Amniotic stem cell (primary cell): ENCODE results near the gene ZBTB45.
"Not testable (repeated sequence)": the region's sequence is repeated elsewhere in the genome, so short reads cannot be mapped to it uniquely, and the experiment has no call there.

Experiments used
- DNase-seq: peaks from one replicate; lab custom pipeline; 2025; lab: John Stamatoyannopoulos, UW

ZBTB45 gene

DNA sequence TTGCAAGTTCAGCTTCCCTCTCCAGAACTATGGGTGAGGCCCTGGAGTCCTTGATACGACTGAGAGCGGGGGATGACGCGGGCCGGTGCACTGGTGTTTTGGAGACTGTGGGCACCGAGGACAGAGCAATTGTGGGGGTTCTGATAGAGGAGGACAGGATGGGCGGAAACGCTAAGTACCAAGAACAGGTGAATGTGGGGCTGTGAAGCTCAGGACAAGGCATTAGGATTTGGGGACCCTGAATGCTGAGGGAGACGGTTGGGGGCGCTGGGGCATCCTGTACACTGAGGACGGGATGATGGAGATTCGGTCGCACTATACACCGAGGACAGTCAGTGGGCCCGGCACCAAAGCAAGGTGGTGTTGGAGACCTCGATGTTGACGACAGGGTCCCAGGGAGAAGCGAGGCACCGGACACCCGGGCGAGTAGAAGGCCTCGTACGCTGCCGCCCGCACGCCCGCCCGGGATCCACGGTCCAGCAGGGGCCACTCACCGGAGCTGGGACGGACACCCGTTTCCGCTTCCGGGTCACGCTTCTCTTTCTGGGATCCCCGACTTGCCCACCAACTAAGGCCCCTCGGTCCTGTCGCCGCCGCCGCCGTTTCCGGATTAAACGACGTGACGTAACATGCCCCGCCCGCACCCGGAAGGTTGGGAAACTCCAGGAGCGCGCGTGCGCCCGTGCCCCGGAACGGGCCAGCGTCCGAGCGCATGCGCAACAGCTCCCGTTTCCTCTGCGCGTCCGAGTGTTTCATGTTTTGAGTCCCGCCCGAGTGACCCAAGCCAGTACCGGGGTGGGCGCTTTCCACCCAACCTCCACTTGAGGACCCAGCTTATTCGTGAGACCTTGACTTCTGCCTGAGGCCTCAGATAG is 35.1 kb upstream of the ZBTB45 start, which contains the start of gene CHMP2A:
TSS of gene CHMP2A (minus strand) at position 612 of the 875 bp plus-strand sequence. CDS start 893 bp downstream, outside the sequence.
- DNase-seq = no peak

DNA sequence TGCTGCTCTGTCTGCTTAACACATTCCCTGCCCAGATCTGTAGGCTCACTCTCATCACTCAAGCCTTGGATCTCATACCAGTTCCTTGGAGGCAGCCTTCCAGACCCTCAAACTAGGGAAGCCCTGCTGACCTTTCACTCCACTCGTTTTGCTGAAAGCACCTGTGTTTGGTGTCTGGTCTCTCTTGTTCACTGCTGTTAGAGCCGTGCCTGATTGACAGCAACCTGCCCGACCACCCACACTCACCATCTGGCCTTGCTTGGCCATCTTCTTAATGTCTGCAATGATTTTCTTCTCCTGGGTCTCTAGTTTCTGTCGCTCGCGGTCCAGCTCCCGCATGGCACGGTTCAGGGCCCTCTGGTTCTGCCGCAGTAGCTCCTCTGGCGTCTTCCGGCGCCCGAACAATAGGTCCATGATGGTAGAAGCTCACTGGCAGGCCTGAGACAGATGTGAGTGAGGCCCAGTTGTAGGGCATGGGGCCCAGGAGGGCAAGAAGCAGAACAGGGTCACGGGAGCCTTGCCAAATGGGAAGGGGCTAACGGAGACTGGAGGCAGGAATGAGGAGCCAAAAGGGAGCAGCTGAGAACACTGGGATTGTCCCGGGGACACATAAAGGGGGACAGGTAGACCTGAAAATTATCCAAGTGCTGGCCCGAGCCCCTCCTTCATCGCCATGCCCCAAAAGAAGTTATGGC is 34.3 kb upstream of the ZBTB45 start:
- no peak for DNase-seq

DNA sequence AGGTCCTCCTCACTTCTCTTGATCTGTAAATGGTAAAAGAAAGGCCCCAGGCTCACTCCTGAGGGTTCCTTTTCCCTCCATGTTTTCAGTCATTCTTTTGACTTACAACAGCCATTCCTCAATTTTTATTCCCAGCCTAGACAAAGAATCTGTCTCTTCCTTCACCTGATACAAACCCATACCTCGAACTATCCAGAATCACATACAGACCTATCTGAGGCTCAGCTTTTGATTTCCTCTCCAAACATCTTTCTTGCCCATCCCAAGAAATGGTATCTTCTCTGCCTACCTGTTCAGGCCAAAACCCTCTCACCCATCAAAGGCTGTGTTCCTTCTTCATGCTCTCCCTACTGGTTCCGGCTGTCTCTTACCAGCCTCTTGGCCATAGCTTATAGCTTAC is 33.0 kb upstream of the ZBTB45 start:
- DNase-seq = no peak

DNA sequence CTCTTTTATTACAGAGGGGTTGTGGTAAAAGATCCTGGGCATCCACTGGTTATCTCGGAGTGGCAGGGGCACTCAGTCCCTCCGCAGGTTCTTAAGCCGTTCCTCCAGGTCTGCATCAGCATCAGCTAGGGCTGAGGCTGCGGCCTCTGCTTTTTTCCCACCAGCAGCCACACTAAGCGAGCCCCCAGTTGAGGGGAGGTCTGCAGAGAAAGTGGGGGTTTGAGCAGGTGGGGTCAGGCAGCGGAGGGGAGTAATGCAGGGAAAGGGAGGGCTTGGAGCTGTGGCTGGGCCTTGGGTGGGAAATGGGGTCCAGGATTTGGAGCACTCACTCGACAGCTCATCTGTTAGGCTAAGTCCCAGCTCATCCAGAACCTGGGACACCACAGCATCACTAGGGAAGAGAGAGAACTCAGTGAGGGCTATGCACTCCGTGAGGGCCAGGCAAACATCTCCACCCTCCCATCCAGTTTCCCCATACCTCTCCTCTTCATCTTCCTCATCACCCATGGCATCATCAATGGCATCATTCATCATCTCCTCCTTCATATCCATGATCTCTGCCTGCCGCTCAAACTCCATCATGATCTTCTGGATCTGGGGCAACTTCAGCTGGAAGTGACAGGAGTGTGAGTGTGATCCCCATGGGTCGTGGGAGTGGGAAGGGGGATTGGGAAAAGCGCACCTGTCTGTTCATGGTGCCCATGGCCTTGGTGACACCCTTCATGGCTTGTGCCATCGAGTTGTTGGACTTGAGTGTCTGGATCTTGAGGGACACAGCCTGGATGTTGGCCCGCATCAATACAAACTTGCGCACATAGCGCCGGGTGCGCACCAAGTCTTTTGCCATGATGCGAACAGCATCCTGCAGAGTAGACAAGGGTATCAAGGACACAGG is 32.2 kb upstream of the ZBTB45 start:
- no peak for DNase-seq

DNA sequence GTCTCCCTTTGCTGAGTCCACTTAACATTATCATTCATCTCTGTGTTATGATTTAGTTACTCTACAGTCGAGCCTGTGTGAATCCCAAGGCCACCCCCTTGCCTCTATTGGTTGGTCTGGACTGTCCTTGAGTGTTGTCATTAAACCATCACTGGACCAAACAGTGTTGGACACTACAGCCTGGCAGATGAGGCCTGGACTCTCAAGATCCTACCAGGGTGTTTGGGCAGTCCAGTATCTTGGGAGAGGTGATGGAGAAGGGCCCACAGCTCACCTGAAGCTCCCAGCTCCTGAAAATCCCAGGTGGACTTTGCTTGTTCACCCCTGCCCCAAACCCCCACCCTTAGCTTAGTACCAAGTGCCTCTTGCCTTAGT is 31.5 kb upstream of the ZBTB45 start:
- DNase-seq = no peak

DNA sequence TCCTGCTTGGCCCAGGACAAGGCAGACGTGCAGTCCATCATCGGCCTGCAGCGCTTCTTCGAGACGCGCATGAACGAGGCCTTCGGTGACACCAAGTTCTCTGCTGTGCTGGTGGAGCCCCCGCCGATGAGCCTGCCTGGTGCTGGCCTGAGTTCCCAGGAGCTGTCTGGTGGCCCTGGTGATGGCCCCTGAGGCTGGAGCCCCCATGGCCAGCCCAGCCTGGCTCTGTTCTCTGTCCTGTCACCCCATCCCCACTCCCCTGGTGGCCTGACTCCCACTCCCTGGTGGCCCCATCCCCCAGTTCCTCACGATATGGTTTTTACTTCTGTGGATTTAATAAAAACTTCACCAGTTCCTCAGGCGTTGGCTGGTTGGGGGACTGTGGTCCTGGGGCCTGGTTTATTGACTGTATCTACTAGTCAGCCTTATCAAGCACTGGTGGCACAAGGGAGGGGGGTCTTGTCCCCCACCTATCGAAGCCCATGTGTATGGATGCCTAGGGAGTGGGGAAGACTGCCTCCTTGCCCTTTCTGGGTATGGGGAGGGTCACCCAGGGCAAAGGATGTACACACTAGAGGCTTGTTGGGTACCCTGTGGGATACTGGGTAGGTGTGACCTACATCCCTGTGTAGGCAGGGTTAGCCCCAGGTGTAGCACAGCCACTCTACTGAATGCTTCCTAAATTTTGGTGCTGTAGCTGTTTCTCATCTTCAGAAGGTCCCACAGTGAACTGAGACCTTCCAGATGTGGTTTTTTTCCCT is 30.9 kb upstream of the ZBTB45 start:
- DNase-seq = no peak

DNA sequence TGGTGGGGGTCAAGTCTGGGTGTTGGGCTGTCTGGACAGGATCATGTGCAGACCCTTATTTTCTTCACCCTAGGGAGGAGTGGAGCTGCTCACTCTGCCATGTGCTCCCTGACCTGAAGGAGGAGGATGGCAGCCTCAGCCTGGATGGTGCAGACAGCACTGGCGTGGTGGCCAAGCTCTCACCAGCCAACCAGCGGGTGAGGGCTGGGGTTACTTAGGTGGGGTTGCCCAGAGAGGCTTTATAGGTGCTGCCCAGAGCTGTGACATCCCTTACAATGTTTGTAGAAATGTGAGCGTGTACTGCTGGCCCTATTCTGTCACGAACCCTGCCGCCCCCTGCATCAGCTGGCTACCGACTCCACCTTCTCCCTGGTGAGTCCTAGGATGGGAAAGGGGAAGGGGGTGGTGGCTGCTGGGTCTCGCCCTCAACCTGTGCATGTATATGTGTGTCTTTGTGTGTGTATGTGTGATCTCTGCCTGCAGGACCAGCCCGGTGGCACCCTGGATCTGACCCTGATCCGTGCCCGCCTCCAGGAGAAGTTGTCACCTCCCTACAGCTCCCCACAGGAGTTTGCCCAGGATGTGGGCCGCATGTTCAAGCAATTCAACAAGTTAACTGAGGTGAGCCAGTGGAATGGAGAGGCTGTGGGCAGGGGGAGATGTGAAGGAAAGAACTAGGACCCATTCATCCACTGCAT is 30.2 kb upstream of the ZBTB45 start:
- DNase-seq = no peak

DNA sequence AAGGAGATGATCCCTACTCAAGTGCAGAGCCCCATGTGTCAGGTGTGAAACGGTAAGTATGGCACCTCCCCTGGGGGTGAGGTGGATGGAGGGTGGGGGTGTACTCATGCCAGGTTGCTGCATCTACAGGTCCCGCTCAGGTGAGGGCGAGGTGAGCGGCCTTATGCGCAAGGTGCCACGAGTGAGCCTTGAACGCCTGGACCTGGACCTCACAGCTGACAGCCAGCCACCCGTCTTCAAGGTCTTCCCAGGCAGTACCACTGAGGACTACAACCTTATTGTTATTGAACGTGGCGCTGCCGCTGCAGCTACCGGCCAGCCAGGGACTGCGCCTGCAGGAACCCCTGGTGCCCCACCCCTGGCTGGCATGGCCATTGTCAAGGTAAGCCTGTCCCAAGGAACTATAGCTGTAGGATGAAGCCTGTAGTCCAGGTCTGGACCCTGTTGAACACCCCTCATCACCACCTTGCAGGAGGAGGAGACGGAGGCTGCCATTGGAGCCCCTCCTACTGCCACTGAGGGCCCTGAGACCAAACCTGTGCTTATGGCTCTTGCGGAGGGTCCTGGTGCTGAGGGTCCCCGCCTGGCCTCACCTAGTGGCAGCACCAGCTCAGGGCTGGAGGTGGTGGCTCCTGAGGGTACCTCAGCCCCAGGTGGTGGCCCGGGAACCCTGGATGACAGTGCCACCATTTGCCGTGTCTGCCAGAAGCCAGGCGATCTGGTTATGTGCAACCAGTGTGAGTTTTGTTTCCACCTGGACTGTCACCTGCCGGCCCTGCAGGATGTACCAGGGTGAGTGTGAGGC is 29.5 kb upstream of the ZBTB45 start:
- no peak for DNase-seq

DNA sequence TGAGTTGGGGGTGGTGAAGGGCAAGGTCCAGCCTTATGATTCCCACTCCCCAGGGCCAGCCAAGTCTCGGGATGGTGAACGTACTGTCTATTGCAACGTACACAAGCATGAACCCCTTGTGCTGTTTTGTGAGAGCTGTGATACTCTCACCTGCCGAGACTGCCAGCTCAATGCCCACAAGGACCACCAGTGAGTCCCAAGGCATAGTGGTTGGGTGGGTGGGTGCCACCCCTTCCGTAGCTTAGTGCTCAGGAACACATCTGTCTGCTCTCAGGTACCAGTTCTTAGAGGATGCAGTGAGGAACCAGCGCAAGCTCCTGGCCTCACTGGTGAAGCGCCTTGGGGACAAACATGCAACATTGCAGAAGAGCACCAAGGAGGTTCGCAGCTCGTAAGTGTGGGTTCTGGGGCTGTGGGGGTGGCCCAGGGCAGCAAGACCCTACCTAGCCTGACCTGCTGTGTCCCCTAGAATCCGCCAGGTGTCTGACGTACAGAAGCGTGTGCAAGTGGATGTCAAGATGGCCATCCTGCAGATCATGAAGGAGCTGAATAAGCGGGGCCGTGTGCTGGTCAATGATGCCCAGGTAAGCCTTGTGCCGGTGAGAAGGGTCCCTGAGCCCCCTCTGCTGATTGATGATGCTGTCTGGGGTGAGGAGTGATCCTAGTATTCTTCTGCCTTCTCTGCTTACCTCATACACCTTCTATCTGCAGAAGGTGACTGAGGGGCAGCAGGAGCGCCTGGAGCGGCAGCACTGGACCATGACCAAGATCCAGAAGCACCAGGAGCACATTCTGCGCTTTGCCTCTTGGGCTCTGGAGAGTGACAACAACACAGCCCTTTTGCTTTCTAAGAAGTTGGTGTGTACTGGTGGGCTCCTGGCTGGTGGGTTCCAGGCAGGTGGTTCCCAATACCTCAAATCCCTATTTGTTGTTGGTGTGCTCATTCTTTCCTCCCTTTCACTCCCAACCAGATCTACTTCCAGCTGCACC is 28.0 kb upstream of the ZBTB45 start:
- no peak for DNase-seq

DNA sequence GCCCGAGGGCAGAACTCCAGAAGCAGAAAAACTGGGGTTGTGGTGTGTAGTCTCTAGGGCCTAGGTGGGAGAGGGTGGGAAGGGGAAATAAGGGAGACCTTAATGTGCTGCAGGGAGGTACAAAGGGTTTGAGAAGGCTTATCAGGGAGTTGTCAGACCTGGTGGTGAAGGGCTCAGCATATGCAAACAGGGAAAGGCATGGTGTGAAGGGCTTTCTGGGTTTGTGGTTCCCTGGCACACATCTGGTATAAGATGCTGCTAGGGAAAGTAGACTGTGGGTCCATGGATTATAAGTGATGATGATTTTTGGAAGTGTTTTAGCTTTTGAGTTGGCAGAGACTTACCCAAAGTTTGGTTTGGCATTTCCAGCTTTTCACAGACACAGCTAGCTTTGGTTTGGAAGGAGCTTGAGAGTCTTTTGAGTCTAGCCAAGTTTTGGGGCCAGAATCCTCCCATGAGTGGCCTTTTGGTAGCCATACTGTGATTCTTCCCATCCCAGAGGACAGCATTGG is 26.5 kb upstream of the ZBTB45 start:
- DNase-seq = no peak

DNA sequence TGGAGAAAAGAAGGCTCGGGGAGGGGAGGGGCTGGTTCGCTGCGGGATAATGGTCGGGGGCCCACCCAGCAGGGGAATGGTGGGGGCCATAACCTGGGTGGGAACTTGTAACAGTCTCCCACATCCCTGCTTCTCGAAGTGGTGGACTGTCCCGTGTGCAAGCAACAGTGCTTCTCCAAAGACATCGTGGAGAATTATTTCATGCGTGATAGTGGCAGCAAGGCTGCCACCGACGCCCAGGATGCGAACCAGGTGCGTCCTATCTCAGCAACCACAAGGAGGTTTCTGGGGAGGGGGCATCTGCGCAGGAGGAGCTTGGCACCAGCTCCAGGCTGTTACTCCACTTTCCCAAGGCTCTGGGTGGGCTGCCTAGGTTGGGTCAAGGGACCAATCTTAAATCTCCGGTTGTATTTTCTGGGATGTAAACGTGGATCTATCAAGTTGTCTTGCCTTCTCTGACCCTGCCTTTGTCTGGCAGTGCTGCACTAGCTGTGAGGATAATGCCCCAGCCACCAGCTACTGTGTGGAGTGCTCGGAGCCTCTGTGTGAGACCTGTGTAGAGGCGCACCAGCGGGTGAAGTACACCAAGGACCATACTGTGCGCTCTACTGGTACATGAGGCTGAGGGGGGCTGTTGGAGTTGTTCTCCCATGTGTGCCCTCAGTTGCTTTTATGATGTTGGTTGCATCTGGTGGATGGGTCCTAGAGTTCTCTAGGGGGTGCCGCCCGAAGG is 25.8 kb upstream of the ZBTB45 start:
- no peak for DNase-seq

DNA sequence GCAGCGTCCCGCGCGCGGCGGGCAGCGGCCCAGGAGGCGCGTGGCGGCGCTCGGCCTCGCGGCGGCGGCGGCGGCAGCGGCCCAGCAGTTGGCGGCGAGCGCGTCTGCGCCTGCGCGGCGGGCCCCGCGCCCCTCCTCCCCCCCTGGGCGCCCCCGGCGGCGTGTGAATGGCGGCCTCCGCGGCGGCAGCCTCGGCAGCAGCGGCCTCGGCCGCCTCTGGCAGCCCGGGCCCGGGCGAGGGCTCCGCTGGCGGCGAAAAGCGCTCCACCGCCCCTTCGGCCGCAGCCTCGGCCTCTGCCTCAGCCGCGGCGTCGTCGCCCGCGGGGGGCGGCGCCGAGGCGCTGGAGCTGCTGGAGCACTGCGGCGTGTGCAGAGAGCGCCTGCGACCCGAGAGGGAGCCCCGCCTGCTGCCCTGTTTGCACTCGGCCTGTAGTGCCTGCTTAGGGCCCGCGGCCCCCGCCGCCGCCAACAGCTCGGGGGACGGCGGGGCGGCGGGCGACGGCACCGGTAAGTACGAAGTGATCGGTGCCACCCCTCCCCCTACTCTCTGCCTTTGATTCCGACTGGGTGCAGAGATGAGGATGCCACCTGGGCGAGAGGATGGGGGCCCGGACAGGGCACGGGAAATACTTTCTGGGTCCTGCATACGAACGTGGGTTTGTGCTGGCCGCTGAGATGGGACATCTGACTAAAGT is 25.1 kb upstream of the ZBTB45 start:
- DNase-seq = no peak

DNA sequence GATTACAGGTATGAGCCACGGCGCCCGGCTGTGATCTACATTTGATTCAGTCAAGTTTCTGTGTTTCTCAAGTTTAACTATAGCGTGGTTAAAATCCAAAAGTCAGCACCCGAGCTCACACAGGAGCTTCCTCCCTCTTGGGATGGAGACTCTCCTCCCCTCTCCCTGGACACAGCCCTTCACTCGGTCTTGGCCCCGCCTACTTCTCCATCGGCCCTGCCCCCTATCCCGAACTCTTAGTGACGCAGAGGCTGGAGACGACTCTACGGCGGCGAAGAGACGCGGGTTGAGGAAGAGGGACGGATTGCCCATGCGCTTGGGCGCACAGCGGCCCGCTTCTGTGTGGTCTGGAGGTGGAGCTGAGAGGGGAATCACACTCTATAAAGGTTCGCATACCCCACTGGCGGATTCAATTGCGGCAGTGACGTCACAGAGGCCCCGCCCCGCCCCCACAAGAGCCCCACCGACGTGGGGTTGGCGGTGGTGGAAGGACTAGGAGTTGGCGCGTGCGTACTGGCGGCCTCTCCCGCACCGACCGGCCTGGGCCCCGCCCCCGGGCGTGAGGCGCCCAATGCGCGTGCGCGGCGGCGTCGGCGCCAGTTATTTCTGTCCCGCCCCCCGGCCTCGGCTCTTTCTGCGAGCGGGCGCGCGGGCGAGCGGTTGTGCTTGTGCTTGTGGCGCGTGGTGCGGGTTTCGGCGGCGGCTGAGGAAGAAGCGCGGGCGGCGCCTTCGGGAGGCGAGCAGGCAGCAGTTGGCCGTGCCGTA is 24.4 kb upstream of the ZBTB45 start, which contains the start of gene TRIM28:
TSS of gene TRIM28 (plus strand) at position 239 of the 765 bp plus-strand sequence. CDS start 694 bp downstream, outside the sequence.
- DNase-seq = no peak

DNA sequence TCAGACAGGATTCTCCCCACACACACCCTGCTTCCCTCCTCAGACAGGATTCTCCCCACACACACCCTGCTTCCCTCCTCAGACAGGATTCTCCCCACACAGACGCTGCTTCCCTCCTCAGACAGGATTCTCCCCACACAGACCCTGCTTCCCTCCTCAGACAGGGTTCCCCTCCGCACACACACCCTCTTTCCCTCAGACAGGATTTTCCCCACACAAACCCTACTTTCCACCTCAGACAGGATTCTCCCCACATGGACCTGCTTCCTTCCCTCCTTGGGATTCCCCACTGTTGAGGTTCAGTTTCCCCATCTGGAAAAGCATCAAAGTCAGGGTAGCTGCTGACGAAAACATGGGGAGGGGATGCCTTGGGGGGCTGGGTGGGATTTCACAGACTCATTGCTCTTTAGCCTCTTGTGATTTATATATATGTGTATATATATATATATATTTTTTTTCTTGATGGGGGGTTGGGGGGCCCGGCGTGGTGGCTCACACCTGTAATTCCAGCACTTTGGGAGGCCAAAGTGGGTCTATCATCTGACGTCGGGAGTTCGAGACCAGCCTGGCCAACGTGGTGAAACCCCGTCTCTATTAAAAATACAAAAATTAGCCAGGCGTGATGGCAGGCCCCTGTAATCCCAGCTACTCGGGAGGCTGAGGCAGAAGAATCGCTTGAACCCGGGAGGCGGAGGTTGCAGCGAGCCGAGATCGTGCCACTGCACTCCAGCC is 23.2 kb upstream of the ZBTB45 start:
- DNase-seq = not testable (repeated sequence)

DNA sequence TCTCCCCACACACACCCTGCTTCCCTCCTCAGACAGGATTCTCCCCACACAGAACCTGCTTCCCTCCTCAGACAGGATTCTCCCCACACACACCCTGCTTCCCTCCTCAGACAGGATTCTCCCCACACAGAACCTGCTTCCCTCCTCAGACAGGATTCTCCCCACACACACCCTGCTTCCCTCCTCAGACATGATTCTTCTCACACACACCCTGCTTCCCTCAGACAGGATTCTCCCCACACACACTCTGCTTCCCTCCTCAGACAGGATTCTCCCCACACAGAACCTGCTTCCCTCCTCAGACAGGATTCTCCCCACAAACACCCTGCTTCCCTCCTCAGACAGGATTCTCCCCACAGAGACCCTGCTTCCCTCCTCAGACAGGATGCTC is 19.6 kb upstream of the ZBTB45 start:
- DNase-seq = not testable (repeated sequence)
